Choroid plexus epithelial cell (primary cell): ENCODE data around the gene ZSWIM4.

Experiments
- DNase-seq: peaks from one replicate; pipeline ENCODE4 v3.0.0-alpha.2; 2010; ENCODE audit warnings: low read depth
- H3K4me3 ChIP-seq: 2 replicates; pipeline ENCODE4 v1.5.1; 2011; ENCODE audit warnings: low read depth, mild to moderate bottlenecking, control low read depth, low read length, moderate library complexity
- TF ChIP-seq, protein P1 (sequence below): conservative IDR thresholded peaks from 2 replicates; pipeline ENCODE4 v1.5.1; 2011; ENCODE audit warnings: low read depth, mild to moderate bottlenecking, control low read depth, inconsistent platforms, low read length, moderate library complexity

Gene ZSWIM4

DNA sequence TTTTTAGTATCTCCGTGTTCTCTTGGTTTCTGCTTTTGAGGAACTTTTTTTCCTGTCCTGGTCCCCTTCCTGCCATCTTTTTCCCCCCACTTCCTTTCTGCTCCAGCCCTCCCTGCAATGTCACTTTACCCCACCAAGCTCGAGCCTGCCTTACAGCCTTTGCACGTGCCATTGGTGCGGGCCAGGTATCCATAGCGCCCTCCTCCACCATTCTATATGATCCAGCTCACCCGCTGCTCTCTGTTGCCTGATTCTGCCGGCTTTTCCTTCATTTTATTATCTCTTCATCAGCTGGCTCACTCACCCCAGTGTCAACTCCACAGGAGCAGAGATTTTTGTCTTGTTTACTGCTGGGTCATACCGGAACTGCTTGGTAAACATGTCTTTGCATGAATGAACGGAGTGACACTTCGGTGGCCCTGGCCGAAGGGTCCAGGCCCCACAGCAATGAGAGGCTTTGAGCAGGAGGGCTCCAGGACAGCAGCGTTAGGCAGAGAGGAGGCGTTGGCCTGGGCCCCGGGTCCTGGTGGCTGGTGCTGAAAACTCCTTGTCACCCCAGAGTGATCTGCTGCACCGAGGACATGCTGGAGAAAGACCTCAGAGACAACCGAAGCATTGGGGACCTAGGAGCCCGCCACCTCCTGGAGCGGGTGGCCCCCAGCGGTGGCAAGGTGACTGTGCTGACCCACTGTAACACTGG is 29.7 kb upstream of the ZSWIM4 start:
- no peak for DNase-seq

DNA sequence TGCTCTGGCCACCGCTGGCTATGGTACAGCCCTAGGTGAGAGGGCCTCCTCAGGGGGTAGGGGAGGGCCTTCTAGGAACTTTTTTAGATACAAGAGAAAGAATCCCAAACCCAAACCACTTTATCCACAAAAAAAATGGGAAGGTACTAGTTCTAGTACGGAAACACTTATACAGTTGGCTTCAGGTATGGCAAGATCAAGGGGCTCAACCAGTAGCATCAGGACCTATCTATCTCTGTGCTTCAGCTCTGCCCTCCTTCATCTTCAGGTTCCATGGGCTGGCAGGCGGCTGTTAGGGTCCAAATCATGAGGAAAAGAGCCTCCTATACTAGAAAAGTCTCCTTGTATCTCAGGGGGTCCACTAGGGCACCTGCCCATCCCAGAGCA is 29.2 kb upstream of the ZSWIM4 start:
- TF ChIP-seq, protein P1, sequence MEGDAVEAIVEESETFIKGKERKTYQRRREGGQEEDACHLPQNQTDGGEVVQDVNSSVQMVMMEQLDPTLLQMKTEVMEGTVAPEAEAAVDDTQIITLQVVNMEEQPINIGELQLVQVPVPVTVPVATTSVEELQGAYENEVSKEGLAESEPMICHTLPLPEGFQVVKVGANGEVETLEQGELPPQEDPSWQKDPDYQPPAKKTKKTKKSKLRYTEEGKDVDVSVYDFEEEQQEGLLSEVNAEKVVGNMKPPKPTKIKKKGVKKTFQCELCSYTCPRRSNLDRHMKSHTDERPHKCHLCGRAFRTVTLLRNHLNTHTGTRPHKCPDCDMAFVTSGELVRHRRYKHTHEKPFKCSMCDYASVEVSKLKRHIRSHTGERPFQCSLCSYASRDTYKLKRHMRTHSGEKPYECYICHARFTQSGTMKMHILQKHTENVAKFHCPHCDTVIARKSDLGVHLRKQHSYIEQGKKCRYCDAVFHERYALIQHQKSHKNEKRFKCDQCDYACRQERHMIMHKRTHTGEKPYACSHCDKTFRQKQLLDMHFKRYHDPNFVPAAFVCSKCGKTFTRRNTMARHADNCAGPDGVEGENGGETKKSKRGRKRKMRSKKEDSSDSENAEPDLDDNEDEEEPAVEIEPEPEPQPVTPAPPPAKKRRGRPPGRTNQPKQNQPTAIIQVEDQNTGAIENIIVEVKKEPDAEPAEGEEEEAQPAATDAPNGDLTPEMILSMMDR = no peak
- no peak for DNase-seq
- H3K4me3 ChIP-seq = no peak overlapping the region

More for the DNA sequence above, 29.7 kb upstream of the ZSWIM4 start:
- TF ChIP-seq, protein P1 = no peak
- peak overlapping the region; percentile 89 for H3K4me3 ChIP-seq

- DNase-seq = no peak
- no peak overlapping the region for H3K4me3 ChIP-seq
- TF ChIP-seq, protein P1 = no peak
Measured at GRCh38 chr19:13768510-13768909, 26.7 kb upstream of the ZSWIM4 start.

DNA sequence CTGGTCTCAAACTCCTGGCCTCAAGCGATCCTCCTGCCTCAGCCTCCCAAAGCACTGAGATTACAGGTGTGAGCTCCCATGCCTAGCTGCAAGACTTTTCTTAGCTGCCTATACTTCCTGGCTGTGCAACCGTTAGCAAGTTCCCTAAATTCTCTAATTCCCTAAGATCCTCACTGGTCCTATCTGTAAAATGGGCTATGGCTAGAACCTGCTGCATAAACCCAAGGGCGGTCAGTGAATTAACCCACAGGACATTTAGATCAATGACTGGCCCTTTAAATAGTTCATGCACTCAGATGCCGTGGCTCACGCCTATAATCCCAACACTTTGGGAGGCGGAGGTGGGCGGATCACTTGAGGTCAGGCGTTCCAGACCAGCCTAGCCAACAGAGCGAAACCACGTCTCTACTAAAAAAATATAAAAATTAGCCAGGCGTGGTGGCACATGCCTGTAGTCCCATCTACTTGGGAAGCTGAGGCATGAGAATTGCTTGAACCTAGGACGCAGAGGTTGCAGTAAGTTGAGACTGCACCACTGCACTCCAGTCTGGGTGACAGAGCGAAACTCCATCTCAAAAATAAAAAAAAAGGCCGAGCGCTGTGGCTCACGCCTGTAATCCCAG is 25.1 kb upstream of the ZSWIM4 start:
- DNase-seq = no peak
- no peak overlapping the region for H3K4me3 ChIP-seq
- TF ChIP-seq, protein P1 = no peak

- DNase-seq = peak; percentile 96
- TF ChIP-seq, protein P1 = no peak
Measured at GRCh38 chr19:13774217-13775191, 20.7 kb upstream of the ZSWIM4 start, which contains the start of gene C19orf53. Gene C19orf53, plus strand, starts transcription at chr19:13774456. Its CDS starts 22 bp downstream, at chr19:13774478.

DNA sequence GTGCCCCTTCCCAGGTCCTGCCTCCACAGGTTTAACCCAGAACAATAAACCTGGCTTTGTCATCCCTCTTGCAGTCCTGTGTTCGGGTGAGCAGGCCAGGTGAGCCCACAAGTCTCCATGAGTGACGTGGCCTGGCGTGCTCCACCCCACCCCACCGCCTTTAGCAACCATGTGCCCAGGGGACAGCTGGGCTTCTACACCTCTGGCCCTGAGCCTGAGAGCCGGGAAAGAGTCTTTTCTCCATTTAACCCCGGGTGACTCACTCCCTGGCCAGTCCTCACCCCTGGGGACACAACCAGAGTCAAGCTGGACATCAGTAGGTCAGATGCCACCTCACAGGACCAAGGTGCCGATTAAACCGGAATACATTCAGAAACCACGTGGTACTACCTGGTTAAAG is 16.8 kb upstream of the ZSWIM4 start:
- DNase-seq = no peak
- no peak overlapping the region for H3K4me3 ChIP-seq
- TF ChIP-seq, protein P1 = no peak

More at GRCh38 chr19:13774217-13775191, 20.7 kb upstream of the ZSWIM4 start, which contains the start of gene C19orf53:
- H3K4me3 ChIP-seq = peak within 1 kb of the TSS; percentile 96
